Stimulated activated naive CD8-positive, alpha-beta T cell treated with anti-CD3 and anti-CD28 coated beads, Interleukin-15, Interleukin-2, amounts not matched to agents 100 ng/mL and 50 ng/mL, for 24 hours (primary cell): ENCODE measurements around the gene NUDT19.
"Not testable (repeated sequence)": the region's sequence is repeated elsewhere in the genome, so short reads cannot be mapped to it uniquely, and the experiment has no call there.

Experiments used
- H3K27ac Mint-ChIP-seq: one replicate; pipeline ENCODE4 v1.8.0; 2021; ENCODE audit warnings: mild to moderate bottlenecking, mixed read lengths
- H3K27me3 Mint-ChIP-seq: one replicate; pipeline ENCODE4 v1.8.0; 2021; ENCODE audit warnings: mixed read lengths
- H3K36me3 Mint-ChIP-seq: one replicate; pipeline ENCODE4 v1.8.0; 2021; ENCODE audit warnings: low read depth, mixed read lengths
- H3K4me1 Mint-ChIP-seq: one replicate; pipeline ENCODE4 v1.8.0; 2021; ENCODE audit warnings: low read depth, mixed read lengths
- H3K4me3 Mint-ChIP-seq: one replicate; pipeline ENCODE4 v1.8.0; 2021; ENCODE audit warnings: mild to moderate bottlenecking, mixed read lengths
- H3K9me3 Mint-ChIP-seq: one replicate; pipeline ENCODE4 v1.8.0; 2021; ENCODE audit warnings: mixed read lengths

Gene NUDT19

DNA sequence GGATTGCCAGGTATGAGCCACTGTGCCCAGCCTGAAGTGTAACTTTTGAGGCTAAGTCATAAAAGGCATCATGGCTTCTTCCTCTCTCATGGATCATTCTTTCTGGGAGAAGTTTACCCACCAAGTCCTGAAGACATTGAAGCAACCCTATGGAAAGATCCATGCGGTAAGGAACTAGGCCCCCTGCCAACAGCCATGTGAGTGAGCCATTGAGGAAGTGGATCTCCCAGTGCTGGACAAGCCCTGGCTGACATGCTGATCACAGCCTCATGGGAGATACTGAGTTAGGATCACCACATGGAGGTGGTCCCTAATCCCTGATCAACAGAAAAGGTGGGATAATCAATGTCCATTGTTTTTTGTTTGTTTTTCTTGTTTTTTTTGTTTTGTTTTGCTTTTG is 3.3 kb upstream of the NUDT19 start:
- Mint-ChIP-seq H3K27me3 (no peaks in the 10 kb centered on the region), H3K4me1 (peaks cover 27% of the 10 kb centered on the region), H3K4me3 (no peak overlapping the region), H3K36me3 (peaks cover 20% of the 10 kb centered on the region), H3K9me3 (no peaks in the 10 kb centered on the region), H3K27ac (no peak overlapping the region)

DNA sequence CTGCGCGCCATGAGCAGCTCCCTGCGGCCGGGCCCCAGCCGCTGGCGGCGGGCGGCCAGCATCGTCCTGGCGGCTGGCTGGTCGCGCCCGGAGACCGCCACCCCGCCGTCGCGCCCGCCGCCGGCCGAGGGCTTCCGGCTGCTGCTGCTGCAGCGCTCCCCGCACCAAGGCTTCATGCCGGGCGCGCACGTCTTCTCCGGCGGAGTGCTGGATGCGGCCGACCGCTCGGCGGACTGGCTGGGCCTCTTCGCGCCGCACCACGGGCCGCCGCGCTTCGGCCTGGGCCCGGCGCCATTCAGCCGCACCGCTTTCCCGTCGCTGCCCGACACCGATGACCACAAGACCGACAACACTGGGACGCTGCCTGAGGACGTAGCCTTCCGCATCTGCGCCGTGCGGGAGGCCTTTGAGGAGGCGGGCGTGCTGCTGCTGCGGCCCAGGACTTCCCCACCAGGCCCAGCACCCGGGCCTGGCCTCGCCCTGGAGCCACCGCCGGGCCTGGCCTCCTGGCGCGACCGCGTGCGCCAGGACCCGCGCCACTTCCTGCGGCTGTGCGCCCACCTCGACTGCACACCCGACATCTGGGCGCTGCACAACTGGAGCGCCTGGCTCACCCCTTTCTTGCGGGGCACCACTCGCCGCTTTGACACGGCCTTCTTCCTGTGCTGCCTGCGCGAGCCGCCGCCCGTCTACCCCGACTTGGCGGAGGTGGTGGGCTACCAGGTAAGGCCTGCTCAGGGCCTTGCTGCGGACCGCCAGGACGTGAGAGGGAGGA is 518 bp downstream of the NUDT19 start:
- Mint-ChIP-seq H3K4me3 (peak overlapping the region; percentile 94), H3K9me3 (no peaks in the 10 kb centered on the region), H3K4me1 (peaks cover 64% of the 10 kb centered on the region), H3K27ac (peak overlapping the region; percentile 99), H3K36me3 (peaks cover 38% of the 10 kb centered on the region), H3K27me3 (no peaks in the 10 kb centered on the region)

DNA sequence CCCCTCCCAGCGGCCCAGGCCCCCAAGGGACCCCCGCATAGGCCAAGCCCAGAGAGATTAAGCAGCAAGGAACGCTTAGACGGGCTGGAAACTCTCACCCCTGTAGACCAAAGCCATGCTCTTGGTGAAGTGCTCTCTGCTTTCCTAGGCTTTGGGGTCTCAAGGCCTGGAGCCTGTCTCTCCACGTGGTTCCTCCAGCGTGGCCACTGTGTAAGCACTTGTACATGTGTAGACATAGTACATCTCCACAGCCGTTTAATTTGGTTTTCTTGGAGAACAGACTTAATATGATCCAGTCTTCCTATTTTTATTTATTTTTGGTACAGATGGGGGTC is 1.1 kb downstream of the NUDT19 start:
- Mint-ChIP-seq H3K27me3 (no peaks in the 10 kb centered on the region), H3K4me3 (peak overlapping the region; percentile 94), H3K36me3 (peaks cover 44% of the 10 kb centered on the region), H3K9me3 (no peaks in the 10 kb centered on the region), H3K4me1 (peaks cover 69% of the 10 kb centered on the region), H3K27ac (peak overlapping the region; percentile 99)

DNA sequence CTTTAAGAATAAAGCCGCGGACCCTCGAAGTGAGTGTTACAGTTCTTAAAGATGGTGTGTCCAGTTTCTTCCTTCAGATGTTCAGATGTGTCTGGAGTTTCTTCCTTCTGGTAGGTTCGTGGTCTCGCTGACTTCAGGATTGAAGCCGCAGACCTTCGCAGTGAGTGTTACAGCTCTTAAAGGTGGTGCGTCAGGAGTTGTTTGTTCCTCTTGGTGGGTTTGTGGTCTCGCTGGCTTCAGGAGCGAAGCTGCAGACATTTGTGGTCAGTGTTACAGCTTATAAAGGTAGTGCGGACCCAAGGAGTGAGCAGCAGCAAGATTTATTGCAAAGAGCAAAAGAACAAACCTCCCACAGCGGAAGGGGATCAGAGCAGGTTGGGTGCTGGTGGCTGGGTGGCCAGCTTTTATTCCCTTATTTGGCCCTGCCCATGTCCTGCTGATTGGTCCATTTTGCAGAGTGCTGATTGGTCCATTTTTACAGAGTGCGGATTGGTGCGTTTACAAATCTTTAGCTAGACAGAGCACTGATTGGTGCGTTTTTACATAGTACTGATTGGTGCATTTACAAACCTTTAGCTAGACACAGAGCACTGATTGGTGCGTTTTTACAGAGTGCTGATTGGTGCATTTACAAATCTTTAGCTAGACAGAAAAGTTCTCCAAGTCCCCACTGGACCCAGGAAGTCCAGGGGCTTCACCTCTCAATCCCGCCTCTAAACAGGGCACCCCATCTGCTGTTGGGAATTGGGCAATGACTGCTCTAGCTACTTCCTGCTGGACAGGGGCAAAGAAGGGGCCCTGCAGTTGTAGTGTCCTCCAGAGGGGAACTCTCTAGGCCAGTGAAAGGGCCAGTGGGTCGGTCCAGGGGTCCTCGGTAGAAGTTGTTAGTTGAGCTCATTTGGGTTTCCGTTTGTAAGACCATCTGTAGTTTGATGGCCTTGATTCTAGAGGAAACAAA is 1.8 kb downstream of the NUDT19 start:
- H3K27me3 Mint-ChIP-seq, H3K9me3 Mint-ChIP-seq: not testable (repeated sequence)
- H3K4me1 Mint-ChIP-seq = peaks cover 76% of the 10 kb centered on the region
- H3K36me3 Mint-ChIP-seq = peaks cover 51% of the 10 kb centered on the region
- H3K27ac Mint-ChIP-seq = peak overlapping the region; percentile 99
- H3K4me3 Mint-ChIP-seq = peak overlapping the region; percentile 94

DNA sequence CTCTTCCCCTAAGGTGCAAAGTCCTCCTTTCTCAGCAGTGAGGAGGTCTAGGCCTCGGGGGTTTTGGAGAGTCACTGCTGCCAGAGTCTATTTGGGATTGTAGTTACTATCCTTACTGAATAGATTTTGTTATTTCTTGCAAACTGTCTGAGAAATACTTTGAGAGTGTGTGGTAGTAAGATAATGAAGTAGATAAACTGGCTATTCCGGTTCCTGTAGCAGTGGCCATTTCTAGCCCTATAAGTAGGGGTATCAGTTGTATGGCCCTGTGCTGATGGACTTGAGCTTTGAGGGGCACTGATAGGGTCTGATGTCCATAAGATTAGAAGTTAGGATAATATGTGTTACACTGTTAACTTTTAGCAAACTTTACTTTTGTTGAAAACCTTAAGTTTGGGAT is 2.7 kb downstream of the NUDT19 start:
- peaks cover 60% of the 10 kb centered on the region for H3K36me3 Mint-ChIP-seq
- H3K4me1 Mint-ChIP-seq = peaks cover 79% of the 10 kb centered on the region
- H3K27me3 Mint-ChIP-seq, H3K9me3 Mint-ChIP-seq: not testable (repeated sequence)
- H3K4me3 Mint-ChIP-seq = peak overlapping the region; percentile 94
- H3K27ac Mint-ChIP-seq = peak overlapping the region; percentile 11

DNA sequence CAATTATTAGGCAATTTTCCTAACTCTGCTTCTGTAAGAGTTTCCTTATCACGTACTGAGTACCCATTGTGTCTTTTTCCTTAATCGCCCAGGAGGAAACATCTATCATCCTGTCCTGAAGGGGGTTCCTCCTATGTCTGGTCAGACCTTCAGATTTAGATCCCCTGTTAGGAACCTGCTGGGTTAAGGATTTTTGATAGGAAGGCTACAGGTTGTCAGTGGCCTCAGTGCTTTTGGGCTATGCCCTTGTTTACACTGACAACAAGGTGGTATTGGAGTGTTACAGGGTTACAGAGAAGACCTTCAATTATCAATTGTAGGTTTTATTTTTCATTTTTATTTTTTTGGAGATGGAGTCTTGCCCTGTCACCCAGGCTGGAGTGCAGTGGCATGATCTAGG is 3.2 kb downstream of the NUDT19 start:
- Mint-ChIP-seq H3K4me3 (peak overlapping the region; percentile 94), H3K4me1 (peaks cover 74% of the 10 kb centered on the region), H3K36me3 (peaks cover 65% of the 10 kb centered on the region)
- not testable (repeated sequence) for H3K27ac Mint-ChIP-seq, H3K27me3 Mint-ChIP-seq, H3K9me3 Mint-ChIP-seq

DNA sequence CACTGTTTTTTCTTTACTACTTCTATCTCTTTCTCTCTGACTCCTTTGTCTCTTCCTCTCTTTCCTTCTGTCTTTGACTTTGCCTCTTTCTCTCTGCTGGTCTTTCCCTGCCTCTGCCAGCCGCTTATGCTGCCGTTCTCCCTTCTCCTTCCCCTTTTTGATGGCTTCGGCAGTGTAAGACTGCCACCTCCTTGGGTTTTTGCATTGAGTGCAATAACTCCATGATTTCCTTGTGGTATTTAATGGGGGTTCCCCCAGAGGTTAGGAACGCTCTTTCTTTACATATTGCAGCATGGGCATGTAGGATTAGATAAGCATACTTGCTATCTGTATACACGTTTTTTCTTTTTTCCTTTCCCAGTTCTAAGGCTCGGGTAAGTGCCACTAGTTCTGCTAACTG is 3.9 kb downstream of the NUDT19 start:
- H3K27ac Mint-ChIP-seq = peak overlapping the region; percentile 65
- H3K4me3 Mint-ChIP-seq = peak overlapping the region; percentile 73
- peaks cover 72% of the 10 kb centered on the region for H3K36me3 Mint-ChIP-seq
- H3K4me1 Mint-ChIP-seq = peaks cover 69% of the 10 kb centered on the region
- H3K27me3 Mint-ChIP-seq, H3K9me3 Mint-ChIP-seq: not testable (repeated sequence)

DNA sequence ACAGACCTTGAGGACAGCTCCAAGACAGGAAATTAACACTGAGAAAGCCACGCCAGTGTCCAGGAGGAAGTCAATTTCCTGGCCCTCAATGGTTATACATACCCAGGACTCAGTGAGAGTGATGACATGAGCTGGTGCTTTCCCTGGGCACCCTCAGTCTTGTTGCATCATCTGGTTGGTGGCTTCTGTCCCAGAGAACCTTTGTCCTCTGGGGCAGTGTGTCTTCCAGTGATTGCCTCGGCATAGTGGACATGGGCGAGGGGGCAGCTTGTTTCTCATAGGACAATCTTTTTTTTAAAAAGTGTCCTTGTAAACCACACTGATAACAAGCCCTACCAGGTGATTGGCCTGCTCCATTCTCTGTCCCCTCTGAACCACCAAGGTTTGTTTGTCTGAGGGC is 5.2 kb downstream of the NUDT19 start:
- peaks cover 65% of the 10 kb centered on the region for H3K4me1 Mint-ChIP-seq
- H3K36me3 Mint-ChIP-seq = peaks cover 74% of the 10 kb centered on the region
- not testable (repeated sequence) for H3K9me3 Mint-ChIP-seq, H3K4me3 Mint-ChIP-seq, H3K27me3 Mint-ChIP-seq
- peak overlapping the region; percentile 66 for H3K27ac Mint-ChIP-seq

DNA sequence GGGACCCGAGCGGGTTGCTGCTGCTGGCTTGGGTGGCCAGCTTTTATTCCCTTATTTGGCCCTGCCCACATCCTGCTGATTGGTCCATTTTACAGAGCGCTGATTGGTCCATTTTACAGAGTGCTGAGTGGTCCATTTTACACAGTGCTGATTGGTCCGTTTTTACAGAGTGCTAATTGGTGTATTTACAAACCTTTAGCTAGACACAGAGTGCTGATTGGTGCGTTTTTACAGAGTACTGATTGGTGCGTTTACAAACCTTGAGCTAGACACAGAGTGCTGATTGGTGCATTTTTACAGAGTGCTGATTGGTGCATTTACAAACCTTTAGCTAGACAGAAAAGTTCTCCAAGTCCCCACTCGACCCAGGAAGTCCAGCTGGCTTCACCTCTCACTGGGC is 8.5 kb downstream of the NUDT19 start:
- Mint-ChIP-seq H3K36me3 (peaks cover 83% of the 10 kb centered on the region), H3K4me1 (peaks cover 45% of the 10 kb centered on the region)
- not testable (repeated sequence) for H3K9me3 Mint-ChIP-seq, H3K4me3 Mint-ChIP-seq, H3K27me3 Mint-ChIP-seq, H3K27ac Mint-ChIP-seq

DNA sequence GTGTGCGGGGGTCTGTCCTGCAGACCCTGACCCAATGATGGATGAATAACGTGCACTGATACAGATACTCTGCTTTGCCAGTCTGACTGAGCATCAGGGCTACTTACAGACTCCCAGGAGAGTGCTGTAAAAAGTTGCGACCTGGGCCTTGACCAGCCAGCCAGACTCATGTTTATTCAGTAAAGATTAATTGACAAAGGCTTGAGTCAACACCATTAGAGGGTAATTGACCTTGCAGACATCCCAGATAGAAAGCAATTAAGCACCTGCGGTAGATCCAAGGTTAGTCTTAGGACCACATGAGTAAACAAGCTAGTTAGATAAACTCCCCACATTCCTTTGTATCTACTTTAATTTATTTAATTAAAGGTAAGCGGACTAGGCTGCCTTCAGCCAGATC is 10.4 kb downstream of the NUDT19 start:
- Mint-ChIP-seq H3K27ac (no peak overlapping the region), H3K4me1 (peaks cover 29% of the 10 kb centered on the region), H3K27me3 (no peaks in the 10 kb centered on the region), H3K36me3 (peaks cover 84% of the 10 kb centered on the region), H3K4me3 (no peak overlapping the region), H3K9me3 (peaks cover 7% of the 10 kb centered on the region)

DNA sequence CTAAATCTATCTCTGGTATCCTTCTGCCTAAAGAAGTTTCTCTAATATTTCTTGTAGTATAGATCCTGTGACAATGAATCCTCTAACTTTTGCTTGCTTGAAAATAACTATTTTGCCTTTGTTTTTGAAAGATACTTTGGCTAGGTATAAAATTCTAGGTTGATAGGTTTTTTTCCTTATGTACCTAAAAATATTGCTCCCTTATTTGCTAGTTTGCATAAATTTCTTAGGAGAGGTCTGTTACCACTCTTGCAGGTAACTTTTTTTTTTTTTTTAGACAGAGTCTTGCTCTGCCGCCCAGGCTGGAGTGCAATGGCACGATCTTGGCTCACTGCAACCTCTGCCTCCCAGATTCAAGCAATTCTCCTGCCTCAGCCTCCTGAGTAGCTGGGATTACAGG is 12.4 kb downstream of the NUDT19 start:
- not testable (repeated sequence) for H3K4me3 Mint-ChIP-seq, H3K27me3 Mint-ChIP-seq, H3K9me3 Mint-ChIP-seq, H3K27ac Mint-ChIP-seq
- H3K4me1 Mint-ChIP-seq = peaks cover 30% of the 10 kb centered on the region
- peaks cover 76% of the 10 kb centered on the region for H3K36me3 Mint-ChIP-seq

DNA sequence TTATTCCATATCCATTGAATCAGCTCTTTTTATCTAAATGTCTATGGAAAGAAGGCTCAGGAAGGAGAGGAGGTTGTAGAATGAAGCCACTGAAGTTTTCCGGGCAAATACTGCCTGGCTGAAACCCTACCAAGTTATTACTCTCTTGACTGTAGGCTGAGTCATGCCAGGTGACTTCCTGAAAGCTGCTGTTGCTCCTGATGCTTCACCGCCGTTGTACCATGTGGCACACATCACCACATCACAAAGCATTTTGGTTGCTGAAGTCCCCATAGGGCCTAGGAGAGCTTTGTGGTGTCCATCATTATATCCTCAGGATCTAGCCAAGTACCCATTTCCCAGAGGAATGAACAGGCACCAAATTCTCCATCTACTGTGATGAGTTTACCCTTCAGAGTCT is 16.8 kb downstream of the NUDT19 start:
- H3K9me3 Mint-ChIP-seq = peaks cover 3% of the 10 kb centered on the region
- no peaks in the 10 kb centered on the region for H3K27me3 Mint-ChIP-seq
- H3K4me1 Mint-ChIP-seq = peaks cover 24% of the 10 kb centered on the region
- H3K36me3 Mint-ChIP-seq = peaks cover 54% of the 10 kb centered on the region
- peak overlapping the region; percentile 15 for H3K27ac Mint-ChIP-seq
- no peak overlapping the region for H3K4me3 Mint-ChIP-seq

DNA sequence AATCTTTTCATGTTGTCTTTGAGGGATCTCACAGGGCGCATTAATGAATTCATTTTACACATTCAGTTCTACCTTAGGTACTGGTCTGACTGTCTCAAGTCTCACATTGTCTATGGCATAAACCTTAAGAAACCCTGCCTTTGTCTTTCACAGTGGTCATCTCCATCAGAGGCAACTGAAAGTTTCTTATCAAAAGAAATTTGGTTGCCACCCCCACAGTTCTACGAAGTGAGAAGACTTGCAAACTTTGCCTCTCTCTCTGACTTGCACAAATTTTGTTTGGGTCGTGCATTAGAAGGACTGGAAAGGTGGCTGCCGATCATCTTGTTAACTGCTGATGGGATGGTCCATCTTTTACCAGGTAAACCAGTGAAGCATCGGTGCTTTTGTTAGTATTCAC is 17.4 kb downstream of the NUDT19 start:
- peaks cover under 1% of the 10 kb centered on the region for H3K9me3 Mint-ChIP-seq
- H3K27ac Mint-ChIP-seq = peak overlapping the region; percentile 15
- H3K4me1 Mint-ChIP-seq = peaks cover 24% of the 10 kb centered on the region
- no peaks in the 10 kb centered on the region for H3K27me3 Mint-ChIP-seq
- no peak overlapping the region for H3K4me3 Mint-ChIP-seq
- peaks cover 56% of the 10 kb centered on the region for H3K36me3 Mint-ChIP-seq

DNA sequence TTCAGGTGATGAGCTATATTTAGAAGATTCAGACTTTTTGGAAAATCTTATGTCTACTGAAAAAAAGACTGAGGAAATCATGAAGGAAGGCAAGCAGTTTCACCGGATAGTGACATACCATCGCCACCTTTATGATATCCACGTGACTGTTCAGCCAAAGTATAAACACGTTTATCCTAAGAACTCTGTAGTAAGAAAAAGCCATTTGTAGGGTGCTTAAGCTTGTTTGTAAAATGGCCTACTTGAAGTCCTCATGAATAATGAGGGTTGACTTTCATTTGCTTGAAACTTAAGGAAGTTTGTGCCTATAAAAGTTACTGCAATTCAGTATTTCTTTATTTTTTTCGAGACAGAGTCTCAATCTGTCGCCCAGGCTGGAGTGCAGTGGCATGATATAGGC is 20.1 kb downstream of the NUDT19 start:
- Mint-ChIP-seq H3K9me3 (no peaks in the 10 kb centered on the region), H3K4me1 (peaks cover 20% of the 10 kb centered on the region), H3K27ac (no peak overlapping the region), H3K27me3 (no peaks in the 10 kb centered on the region), H3K36me3 (peaks cover 48% of the 10 kb centered on the region), H3K4me3 (no peak overlapping the region)

DNA sequence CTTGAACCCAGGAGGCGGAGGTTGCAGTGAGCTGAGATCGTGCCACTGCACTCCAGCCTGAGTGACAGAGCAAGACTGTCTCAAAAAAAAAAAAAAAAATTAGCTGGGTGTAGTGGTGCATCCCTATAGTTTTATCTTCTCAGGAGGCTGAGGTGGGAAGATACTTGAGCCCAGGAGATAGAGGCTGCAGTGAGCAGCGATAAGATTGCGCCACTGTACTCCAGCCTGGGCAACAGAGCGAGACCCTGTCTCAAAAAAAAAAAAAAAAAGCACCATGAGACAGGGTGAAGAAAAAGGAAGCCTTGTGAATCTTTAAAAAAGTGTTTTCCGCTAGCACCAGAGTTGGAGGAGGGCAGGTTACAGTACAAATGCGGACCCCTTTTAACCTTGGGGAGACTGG is 24.6 kb downstream of the NUDT19 start:
- H3K4me3 Mint-ChIP-seq, H3K4me1 Mint-ChIP-seq, H3K9me3 Mint-ChIP-seq, H3K27ac Mint-ChIP-seq, H3K27me3 Mint-ChIP-seq: not testable (repeated sequence)
- H3K36me3 Mint-ChIP-seq = peaks cover 30% of the 10 kb centered on the region
